Measurements from ENCODE around the gene TTC7B. TPM values are rescaled to one million over a fixed set of nuclear protein-coding genes. Genes with fewer than 3 reads are reported as not detected.

The TTC7B gene
- total and polyA plus RNA-seq, 2 donors (not counting 3 experiments of a cell fraction or from before 2014, with no cell fraction given) = 46.8 to 76.5 TPM

DNA sequence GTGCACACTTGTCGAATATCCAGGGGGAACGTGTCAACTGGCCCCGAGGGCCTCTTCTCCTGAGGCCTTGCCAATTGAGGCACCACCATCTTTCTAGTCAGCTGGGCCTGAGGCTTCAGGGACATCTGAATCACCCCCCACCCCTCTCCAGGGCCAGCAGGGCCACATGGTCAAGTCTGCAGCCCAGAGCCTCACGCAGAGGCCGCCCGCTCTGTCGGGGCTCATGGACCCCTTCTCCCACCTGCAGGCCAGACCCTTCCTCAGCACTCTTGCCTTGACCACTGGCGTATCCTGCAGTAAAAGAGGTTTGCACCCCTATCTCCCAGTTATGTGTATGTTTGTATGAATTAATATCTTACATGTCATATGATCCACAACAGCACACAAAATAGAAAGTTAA, 237.1 kb downstream of the TTC7B start:
- no peaks in the 10 kb centered on the region for H3K4me1 ChIP-seq (ENCODE audit: control insufficient read depth, extremely low read depth, insufficient read depth, low read length)
- H3K36me3 ChIP-seq (ENCODE audit: control insufficient read depth in 2 of 2, extremely low read depth in 1 of 2, insufficient read depth in 2 of 2, low read length in 2 of 2) = peaks cover 0 to 23% of the 10 kb centered on the region in 2 experiments
- H3K9me3 ChIP-seq (replicated peaks; ENCODE audit: control insufficient read depth, insufficient read depth, low read length) = no peaks in the 10 kb centered on the region
- ChIA-PET CTCF (no interaction called here), POLR2A (no interaction called here)
- H3K9me1 ChIP-seq (replicated peaks; ENCODE audit: control insufficient read depth, extremely low read depth, insufficient read depth, low read length) = no peaks in the 10 kb centered on the region
- intact Hi-C loops (cut with micrococcal nuclease) = no loop called here
- no peak for TF ChIP-seq JUN (IDR thresholded peaks at IDR 0.05; ENCODE audit: borderline replicate concordance, insufficient read depth, insufficient read length, low read depth)
- TF ChIP-seq, protein P1, sequence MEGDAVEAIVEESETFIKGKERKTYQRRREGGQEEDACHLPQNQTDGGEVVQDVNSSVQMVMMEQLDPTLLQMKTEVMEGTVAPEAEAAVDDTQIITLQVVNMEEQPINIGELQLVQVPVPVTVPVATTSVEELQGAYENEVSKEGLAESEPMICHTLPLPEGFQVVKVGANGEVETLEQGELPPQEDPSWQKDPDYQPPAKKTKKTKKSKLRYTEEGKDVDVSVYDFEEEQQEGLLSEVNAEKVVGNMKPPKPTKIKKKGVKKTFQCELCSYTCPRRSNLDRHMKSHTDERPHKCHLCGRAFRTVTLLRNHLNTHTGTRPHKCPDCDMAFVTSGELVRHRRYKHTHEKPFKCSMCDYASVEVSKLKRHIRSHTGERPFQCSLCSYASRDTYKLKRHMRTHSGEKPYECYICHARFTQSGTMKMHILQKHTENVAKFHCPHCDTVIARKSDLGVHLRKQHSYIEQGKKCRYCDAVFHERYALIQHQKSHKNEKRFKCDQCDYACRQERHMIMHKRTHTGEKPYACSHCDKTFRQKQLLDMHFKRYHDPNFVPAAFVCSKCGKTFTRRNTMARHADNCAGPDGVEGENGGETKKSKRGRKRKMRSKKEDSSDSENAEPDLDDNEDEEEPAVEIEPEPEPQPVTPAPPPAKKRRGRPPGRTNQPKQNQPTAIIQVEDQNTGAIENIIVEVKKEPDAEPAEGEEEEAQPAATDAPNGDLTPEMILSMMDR (IDR thresholded peaks at IDR 0.05; ENCODE audit: extremely low read depth in 1 of 2, insufficient read depth in 1 of 2, low read depth in 1 of 2, low read length in 2 of 2) = no peak
- TF ChIP-seq POLR2AphosphoS5 (IDR thresholded peaks at IDR 0.05; ENCODE audit: insufficient read depth, low read depth, low read length) = no peak
- no peak for TF ChIP-seq GATA2 (IDR thresholded peaks at IDR 0.05; ENCODE audit: insufficient read depth, insufficient read length, low read depth, low read length)
- H3K27ac ChIP-seq (ENCODE audit: insufficient read depth, low read depth, low read length) = no peak overlapping the region
- H3K27me3 ChIP-seq (ENCODE audit: control insufficient read depth in 2 of 2, insufficient read depth in 2 of 2, low read length in 2 of 2) = no peaks in the 10 kb centered on the region
- no peaks in the 10 kb centered on the region for H3K79me2 ChIP-seq (ENCODE audit: control insufficient read depth, insufficient read depth, low read length)
- FAIRE-seq (no peak), DNase-seq (ENCODE audit: low read depth, low spot score) (no peak)
- no TSS peak for BruUV-seq (replicated peaks)
- H3K9ac ChIP-seq (replicated peaks; ENCODE audit: extremely low read depth, insufficient read depth, low read length) = no peak overlapping the region
- dilution Hi-C loops (cut with MboI; ENCODE audit: extremely low pct_ligation_motif_present, low sequenced_read_pairs) = no loop called here
- H3K4me2 ChIP-seq (ENCODE audit: insufficient read depth, low read length) = no peak overlapping the region
- no peaks in the 10 kb centered on the region for H4K20me1 ChIP-seq (replicated peaks; ENCODE audit: control insufficient read depth, extremely low read depth, insufficient read depth, low read length)
- H3K4me3 ChIP-seq (replicated peaks in 1 of 3; ENCODE audit: insufficient read depth in 1 of 3, low read depth in 1 of 3, low read length in 3 of 3) = no peak overlapping the region
- H2AFZ ChIP-seq (ENCODE audit: low read depth, low read length) = no peak overlapping the region

DNA sequence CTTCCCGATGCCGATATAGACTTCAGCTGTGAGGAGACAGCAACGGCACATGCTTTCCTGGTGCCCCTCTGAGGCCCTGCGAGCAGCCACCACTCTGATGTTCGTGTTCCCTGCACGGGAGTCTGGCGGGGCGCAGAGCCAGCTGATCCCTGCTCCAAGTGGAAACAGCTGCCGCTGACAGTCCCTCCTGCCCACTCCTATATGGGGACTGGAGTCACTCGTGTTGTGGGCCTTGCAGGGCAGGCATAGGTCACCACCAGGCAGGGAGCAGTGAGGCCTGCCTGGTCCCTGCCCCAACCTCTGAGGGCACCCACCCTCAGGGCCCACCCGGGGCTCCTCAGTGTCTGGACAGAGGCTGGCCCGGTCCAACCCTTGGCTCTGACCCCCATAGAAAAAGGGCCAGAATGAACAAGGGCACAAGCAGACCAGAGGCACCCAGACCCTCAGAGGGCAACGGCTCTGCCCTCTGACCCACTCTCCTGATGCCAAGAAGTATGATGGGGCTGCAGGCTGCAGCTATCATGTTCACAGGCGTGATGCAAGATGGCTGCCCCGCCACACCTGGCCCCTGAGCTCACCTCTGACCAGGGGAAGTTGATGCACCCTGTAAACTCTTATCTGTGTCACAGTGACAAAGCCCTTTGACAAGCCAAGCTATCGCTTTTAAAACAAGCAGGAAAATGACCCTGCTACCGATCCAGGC, 237.8 kb downstream of the TTC7B start:
- Histone ChIP-seq H3K4me3 (replicated peaks in 1 of 3; ENCODE audit: insufficient read depth in 1 of 3, low read depth in 1 of 3, low read length in 3 of 3) (no peak overlapping the region), H3K36me3 (ENCODE audit: control insufficient read depth in 2 of 2, extremely low read depth in 1 of 2, insufficient read depth in 2 of 2, low read length in 2 of 2) (peaks cover 0 to 23% of the 10 kb centered on the region in 2 experiments), H3K4me1 (ENCODE audit: control insufficient read depth, extremely low read depth, insufficient read depth, low read length) (no peaks in the 10 kb centered on the region), H3K27ac (ENCODE audit: insufficient read depth, low read depth, low read length) (no peak overlapping the region), H3K9me1 (replicated peaks; ENCODE audit: control insufficient read depth, extremely low read depth, insufficient read depth, low read length) (no peaks in the 10 kb centered on the region), H3K4me2 (ENCODE audit: insufficient read depth, low read length) (no peak overlapping the region), H3K79me2 (ENCODE audit: control insufficient read depth, insufficient read depth, low read length) (no peaks in the 10 kb centered on the region), H4K20me1 (replicated peaks; ENCODE audit: control insufficient read depth, extremely low read depth, insufficient read depth, low read length) (no peaks in the 10 kb centered on the region), H2AFZ (ENCODE audit: low read depth, low read length) (no peak overlapping the region), H3K9ac (replicated peaks; ENCODE audit: extremely low read depth, insufficient read depth, low read length) (no peak overlapping the region), H3K27me3 (ENCODE audit: control insufficient read depth in 2 of 2, insufficient read depth in 2 of 2, low read length in 2 of 2) (no peaks in the 10 kb centered on the region), H3K9me3 (replicated peaks; ENCODE audit: control insufficient read depth, insufficient read depth, low read length) (no peaks in the 10 kb centered on the region)
- DNase-seq (ENCODE audit: low read depth, low spot score) (no peak), FAIRE-seq (no peak)
- CTCF ChIA-PET = no interaction called here
- dilution Hi-C loops (cut with MboI; ENCODE audit: extremely low pct_ligation_motif_present, low sequenced_read_pairs) = no loop called here
- BruUV-seq (replicated peaks) = no TSS peak
- intact Hi-C loops (cut with micrococcal nuclease) = no loop called here
- TF ChIP-seq EZH2 (IDR thresholded peaks at IDR 0.05; ENCODE audit: borderline replicate concordance, low read depth, low read length, severe bottlenecking) = no peak
- POLR2A ChIA-PET = no interaction called here

Data from endothelial cell of umbilical vein (primary cell).